Activated T-helper 1 cell treated with Interleukin-2 at 50 U/mL for 16 hours (primary cell): ENCODE results near the gene MRPS26.
"Not testable (repeated sequence)": the region's sequence is repeated elsewhere in the genome, so short reads cannot be mapped to it uniquely, and the experiment has no call there.

ENCODE experiments used
- DNase-seq: peaks from one replicate; pipeline ENCODE4 v3.0.0-alpha.2; 2020; ENCODE audit warnings: low read depth

Gene MRPS26

DNA sequence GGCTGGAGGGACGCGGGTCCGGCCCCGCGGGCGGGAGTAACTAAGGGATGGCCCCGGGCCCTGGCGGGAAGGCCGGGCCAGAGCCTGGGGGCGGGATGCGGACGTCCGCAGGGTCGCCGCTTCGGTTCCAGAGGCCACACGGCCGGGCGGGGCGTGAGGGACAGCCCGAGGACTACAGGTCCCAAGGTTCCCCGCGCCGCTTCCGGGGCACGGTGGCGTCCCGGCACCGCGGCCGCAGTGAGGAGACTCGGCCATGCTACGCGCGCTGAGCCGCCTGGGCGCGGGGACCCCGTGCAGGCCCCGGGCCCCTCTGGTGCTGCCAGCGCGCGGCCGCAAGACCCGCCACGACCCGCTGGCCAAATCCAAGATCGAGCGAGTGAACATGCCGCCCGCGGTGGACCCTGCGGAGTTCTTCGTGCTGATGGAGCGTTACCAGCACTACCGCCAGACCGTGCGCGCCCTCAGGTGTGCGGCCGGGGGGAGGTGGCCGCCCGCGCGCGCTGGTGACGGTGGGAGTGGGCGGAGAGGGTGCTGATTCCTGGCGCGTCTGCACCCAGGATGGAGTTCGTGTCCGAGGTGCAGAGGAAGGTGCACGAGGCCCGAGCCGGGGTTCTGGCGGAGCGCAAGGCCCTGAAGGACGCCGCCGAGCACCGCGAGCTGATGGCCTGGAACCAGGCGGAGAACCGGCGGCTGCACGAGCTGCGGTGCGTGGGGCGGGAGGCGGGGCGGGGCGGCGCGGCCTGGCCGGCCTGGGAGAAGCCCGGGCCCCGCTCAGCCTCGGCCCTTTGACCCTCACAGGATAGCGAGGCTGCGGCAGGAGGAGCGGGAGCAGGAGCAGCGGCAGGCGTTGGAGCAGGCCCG is at the start of gene MRPS26:
MRPS26 (plus strand) TSS at position 237 of the 861 bp plus-strand sequence; CDS start at position 254, 17 bp downstream.
- DNase-seq = peak; percentile 63

DNA sequence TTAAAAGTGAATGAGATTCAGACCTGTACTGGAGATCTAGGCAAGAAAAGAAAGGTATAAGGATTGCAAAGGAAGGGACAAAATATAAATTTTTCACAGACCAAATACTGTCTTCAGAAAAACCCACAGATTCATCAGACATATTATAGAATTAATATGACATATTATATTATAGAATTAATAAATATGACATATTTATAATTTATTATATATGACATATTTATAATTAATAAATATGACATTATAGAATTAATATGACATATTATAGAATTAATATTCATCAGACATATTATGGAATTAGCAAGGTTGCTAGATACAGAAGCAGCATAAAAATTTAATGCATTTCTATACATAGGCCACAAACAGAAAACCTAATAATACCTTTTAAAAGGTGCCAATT is 47.1 kb upstream of the MRPS26 start:
- no peak for DNase-seq

DNA sequence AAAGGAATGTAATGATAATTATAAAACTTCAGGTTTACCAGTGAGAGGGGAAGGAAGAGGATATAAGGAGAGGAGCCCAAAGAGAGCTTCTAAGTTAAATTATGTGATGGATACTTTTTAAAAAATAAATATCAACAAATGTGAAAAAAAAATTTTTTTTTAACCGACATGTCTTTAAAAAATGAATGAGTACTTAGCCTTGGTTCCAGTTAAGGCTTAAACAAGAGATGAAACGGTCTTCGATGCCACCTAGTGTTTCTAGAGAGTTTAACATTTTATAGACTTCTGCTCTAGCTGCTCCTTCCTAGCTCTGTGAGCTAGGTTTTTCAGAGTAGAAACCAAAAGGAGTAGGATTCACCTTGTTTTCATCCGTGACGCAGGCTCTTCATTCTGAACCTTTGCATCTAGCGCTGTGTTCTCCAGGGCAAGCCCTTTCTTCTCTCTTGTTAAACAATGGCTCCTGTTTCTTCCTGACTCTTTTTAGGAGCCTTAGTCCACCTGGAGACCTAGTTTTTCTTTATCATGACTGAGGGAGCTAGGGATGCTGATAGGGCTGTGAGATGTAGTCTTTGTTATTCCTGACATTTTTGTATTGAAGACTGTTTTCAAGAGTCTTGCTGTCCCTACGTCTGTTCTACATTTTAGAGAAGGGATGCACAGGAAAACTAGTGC is 44.9 kb upstream of the MRPS26 start:
- DNase-seq = no peak

DNA sequence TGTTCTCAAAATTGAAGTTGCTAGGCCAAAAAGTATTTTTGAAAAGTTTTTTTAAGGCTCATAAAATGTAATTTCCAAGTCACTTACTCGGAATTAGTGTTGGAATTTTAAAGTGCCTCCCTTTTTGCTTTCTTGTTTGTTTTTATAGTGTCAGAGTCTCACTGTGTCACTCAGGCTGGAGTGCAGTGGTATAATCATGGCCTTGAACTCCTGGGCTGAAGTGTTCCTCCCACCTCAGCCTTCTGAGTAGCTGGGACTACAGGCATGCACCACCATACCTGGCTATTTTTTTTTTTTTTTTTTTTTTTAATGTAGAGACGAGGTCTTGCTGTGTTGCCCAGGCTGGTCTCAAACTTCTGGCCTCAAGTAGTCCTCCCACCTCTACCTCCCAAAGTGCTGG is 42.4 kb upstream of the MRPS26 start:
- DNase-seq = no peak

DNA sequence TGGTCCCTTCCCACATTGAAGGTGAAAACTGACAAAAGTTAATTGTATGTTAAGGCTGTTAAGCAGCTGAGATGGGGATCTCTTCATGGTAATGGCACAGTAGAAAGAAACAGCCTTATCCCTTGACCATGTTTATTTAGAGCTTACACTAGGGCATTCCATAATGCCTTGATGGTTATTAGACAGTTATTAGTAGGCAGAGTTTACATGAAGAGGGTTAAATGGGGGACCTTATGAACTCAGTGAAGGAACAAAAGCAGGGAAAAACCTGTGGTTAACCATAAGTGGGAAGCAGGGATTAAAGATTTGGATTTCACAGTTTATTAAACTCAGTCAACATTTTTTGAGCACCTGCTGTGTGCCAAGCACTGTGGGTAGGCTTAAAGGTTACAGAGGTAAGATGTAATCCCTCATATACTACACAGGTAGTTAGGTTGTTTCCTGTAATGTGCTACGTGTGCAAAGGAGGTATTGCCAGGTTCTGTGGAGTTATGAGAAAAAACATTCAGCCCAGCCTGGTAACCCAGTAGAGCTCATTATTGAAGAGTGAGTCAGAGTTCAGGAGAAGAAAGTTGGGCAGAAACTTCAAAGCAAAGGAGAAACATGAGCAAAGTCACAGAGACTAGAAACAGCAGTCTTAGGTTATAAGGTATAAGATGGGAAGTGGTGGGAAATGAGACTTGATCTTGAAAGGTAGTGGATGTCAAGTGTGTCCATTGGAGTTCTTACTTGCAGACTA is 34.7 kb upstream of the MRPS26 start:
- no peak for DNase-seq

DNA sequence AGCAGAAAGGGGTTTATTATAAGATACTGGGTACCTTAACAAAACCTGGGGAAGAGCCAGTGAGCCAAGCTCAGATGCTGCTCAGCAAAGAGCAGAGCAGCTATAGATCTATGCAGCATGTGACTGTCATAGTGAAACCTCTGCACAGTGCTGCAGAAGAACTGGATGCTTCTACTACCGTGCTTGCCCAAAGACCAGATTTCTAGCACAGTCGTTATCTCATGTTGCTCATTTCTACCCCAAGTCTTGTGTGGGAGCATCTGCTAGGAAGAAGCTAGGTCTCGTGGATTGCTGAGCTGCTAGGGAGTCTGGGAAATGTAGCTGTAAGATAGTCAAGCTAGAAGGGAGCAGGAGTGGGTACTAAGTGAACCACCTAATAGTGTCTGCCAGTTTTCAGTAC is 34.1 kb upstream of the MRPS26 start:
- DNase-seq = no peak

DNA sequence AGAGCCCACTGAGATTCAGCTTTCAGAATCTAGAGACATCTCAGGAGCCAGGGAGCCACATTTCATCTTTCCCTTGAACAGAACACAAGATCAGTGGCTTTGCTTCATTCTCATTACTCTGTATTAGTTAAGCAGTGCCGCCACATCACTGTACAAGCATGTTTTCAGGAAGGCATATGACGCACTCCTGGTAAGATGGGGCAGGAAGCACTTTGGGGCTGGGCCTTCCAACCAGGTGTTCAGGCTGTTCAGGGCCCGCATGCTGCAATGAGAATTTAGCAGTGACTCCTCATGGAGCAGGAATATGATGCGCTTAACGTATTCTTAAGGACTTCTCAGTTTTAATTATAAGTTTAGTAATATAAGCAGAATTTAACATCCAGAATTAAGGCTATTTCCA is 32.1 kb upstream of the MRPS26 start:
- no peak for DNase-seq

DNA sequence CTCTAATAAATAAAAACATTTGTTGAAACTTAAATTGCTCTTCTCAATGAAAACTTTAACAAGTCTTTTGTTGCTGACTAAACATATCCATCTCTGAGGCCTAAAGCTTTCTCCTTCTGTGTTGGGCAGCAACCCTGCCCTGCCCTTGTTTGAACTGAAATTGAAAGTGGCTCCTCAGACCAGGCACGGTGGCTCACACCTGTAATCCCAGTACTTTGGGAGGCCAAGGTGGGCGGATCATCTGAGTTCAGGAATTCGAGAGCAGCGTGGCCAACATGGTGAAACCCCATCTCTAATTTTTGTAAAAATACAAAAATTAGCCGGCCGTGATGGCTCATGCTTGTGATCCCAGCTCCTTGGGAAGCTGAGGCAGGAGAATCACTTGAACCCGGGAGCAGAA is 31.7 kb upstream of the MRPS26 start:
- DNase-seq = no peak

DNA sequence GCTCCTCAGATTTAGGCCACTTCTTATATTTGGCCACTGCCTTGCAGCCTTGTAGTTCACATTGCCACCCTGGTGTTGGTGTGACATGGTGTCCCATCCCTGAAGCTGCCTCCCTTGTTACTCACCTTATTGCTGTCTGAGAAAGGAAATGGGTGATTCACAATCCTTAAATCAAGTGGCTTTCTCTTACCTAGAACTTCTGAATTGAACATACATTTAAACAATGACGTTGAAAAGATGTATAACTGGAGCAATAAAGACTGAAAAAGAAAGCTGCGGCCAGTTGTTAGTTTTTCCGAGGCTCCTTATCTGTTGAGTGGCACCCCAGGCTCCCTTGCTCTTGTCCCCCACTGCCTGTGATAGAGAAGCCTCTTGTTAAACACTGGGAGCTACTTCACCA is 31.2 kb upstream of the MRPS26 start:
- no peak for DNase-seq

DNA sequence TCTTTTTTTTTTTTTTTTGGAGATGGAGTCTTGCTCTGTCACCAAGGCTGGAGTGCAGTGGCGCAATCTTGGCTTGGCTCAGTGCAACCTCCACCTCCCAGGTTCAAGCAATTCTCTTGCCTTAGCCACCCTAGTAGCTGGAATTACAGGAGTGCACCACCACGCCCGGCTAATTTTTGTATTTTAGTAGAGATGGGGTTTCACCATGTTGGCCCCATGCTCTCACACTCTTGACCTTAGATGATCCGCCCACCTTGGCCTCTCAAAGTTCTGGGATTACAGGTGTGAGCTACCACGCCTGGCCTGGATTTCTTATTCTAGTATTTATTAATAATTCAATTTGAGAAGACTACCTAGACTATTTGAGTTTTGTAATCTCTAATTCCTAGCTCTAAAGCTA is 30.6 kb upstream of the MRPS26 start:
- DNase-seq = not testable (repeated sequence)

DNA sequence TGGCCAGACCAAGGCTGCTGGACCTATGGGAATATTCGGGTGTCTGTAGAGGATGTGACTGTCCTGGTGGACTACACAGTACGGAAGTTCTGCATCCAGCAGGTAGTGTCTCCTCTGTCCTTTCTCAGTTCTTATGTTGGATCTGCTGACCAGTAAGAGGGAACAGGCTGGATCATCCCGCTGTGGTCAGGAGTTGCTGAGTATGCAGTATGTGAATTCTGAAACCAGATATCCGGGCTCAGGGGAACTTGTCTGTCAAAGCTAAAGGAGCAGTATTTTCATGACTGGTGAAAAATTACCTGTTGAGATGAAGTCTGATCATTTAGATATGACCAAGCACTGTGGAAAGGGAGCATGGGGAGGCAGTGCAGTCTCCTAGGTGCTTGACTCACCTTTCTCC is 24.5 kb upstream of the MRPS26 start:
- no peak for DNase-seq

DNA sequence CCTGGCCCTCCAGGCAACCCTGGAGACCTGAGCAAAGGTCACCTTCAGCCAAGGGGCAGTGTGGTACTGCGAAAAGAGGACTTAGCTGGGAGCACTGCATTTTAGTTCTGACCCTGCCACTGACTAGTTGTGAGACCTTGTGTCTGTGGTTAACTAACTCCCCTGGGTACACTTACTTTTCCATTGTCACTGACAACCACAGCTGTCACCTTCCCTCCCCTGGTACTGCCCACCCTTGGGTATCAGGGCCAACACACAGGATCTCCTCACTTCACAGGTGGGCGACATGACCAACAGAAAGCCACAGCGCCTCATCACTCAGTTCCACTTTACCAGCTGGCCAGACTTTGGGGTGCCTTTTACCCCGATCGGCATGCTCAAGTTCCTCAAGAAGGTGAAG is 24.1 kb upstream of the MRPS26 start:
- DNase-seq = no peak

DNA sequence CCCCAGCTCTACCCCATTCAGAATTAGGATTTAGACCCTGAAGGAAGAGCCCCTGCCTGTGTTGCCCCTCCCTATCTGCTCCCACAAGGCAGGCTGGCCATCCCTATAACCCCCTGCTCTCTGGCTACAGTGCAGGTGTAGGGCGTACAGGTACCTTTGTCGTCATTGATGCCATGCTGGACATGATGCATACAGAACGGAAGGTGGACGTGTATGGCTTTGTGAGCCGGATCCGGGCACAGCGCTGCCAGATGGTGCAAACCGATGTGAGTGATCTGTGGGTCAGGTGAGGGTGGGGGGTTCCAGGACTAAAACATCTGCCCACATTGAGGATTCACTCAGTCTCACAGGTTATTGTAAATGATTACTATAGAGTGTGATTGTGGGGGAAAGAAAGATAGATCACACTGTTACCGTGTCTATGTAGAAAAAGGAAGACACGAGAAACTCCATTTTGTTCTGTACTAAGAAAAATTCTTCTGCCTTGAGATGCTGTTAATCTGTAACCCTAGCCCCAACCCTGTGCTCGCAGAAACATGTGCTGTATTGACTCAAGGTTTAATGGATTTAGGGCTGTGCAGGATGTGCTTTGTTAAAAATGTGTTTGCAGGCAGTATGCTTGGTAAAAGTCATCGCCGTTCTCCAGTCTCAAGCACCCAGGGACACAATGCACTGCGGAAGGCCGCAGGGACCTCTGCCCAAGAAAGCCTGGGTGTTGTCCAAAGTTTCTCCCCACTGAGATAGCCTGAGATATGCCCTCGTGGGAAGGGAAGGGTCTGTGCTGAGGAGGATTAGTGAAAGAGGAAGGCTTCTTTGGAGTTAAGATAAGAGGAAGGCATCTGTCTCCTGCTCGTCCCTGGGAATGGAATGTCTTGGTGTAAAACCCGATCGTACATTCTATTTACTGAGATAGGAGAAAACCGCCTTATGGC is 23.0 kb upstream of the MRPS26 start:
- not testable (repeated sequence) for DNase-seq

DNA sequence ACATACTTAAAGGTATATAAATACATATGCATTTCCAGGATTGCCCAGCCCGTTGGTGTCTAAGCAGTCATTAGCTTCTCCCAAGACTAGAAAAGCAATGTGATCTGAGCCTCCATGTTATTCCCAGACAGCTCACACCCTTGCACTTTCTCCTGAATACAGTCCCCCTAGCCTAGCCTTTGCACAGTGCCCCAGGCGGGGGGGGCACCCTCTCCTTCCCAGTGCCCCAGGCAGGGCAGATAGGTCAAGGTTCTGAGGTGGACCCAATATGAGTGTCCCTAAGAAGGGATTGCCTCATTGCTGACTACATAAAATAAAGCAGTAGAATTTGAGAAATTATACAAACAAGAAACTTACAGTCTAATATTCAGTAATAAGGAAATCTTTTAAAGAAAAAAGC is 17.9 kb upstream of the MRPS26 start:
- DNase-seq = no peak

DNA sequence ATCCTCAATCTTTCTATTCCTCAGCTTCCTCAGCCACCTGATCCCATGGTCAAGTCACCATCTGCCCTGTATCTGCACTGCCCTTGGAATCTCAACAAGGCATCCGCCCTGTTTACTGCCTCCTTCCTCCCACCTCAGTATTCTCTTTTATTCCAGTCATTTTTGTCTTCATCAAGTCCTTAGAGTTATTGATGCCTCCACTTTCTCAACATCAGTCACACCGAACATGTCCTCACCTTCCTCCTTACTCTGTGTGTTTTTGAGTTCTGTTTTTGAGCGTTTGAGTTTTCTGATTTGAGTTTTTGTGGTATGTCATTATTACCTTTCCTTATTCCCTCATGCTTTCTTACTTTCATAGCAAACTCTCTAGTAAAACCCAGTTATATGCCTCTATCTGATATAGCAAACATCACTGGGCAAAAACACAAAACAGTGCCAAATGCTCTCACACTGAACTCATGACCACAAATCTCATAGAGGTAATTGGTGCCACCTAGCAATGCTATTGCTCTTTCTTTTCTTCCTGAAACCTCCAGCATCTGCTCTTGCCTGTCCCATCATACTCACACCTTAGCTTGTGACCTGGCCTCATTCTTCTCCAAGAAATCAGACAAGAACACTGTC is 14.2 kb upstream of the MRPS26 start:
- no peak for DNase-seq

DNA sequence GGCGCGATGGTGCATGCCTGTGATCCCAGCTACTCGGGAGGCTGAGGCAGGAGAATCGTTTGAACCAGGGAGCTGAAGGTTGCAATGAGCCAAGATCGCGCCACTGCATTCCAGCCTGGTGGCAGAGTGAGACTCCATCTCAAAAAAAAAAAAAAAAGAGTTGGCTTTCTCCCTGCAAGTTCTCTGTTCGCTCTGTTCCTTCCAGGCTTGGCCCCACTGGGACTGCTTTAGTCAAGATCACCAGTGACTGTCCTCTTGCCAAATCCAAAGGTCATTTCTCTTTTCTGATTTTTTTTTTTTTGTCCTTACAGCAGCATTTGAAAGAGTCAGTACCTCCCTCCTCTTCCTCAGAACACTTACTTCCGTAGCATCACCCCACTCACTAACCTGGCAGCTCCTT is 13.2 kb upstream of the MRPS26 start:
- DNase-seq = no peak

DNA sequence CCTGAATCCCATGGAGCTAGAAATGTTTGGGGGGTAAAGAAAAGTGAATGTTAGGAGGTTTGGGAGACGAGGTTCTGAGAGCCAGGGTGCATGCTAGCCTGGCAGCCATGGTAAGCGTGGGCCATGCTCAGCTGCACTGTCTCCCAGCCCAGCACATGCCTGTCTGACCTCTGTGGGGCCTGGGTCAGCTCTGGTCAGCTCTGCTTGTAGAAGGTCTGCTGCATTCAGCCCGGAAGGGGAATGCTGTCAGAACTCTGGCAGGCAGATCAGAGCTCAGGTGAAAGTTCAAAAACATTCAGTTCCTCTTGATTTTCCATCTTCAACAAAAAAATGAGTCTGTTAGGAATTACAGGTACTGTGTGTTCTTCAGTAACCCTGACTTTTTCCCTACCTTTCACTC is 8.2 kb upstream of the MRPS26 start:
- DNase-seq = no peak

DNA sequence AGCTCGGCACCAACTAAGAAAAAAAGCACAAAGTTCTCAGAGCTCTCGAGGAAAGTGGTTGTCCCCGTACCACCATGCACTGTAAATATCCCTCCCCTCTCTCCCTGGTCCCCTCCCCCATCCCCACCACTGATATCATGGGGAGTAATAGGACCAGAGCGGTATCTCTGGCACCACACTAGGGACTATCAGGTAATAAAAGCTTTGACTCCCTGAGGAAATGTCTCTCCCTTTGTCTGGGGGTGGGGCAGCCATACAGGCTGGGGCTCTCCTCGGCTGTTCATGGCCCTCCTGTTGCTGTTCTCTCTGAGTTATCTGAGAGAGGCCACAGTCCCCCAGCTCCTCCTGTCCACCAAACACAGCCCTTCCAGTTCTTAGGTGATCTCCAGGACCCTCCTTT is 7.4 kb upstream of the MRPS26 start:
- DNase-seq = no peak

DNA sequence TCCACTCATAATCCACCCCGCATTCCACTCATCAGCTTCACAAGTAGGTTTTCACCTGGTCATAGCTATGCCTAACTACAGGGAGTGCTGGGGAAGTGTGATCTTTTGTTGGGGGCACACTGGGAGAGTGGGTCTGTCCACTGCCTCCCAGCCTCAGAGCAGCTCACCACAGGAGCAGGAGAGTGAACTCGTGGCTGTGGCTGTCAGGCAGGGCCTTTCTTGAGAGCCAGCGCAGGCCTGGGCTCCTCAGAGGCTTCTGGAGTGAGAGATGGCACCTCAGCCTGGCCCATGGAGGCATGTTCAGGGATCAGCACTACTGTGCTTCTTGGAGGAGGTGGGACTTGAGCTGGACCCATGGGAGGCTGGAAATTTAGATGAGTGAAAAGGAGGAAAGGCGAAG is 6.4 kb upstream of the MRPS26 start:
- no peak for DNase-seq

DNA sequence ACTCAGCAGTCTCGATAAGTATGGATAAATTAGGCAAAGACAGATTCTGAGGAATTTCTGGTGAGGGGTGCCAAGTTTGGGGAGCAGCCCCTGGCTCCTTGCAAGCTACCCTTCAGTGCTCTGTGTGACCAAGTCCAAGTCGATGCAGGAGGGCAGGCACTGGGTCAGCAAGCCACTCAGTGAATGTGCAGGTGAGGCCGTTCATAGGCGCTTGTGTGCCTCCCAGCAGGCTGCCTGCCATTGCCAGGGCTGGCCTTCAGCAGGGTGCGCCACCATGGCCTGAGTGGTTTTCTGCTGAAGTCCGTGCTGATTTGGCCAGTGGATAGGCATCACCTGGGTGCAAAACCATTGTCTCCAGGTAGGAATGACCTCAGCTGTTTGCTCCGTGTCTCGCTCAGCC is 5.8 kb upstream of the MRPS26 start:
- DNase-seq = no peak

DNA sequence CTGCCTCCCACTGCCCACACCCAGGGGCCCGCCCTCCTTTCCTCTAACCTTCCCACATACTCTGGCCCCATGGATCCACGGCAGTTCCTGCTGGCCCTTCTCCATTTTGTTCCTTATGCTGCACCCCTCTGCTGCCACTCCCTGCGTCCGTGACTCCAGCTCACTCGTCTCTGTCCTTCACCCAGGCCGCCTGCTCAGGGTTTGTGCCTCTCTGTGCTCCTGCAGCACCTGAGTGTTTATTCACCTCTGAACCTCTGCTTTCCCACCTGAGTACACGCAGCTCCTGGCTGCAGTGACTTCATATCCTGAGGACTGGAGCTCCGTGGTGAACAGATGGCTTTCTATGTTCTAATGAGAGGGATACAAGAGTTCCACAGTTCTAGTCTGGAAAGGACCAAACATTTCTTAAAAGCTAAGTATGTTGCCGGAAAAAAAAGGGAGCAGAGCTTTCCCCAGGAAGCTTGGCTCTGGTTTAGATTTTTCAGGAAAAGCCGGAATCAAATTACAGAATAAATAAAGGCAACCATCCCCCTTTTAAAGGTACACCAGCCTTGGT is 3.9 kb upstream of the MRPS26 start:
- no peak for DNase-seq
